Hepatocyte (in vitro differentiated cells): ENCODE measurements around the gene SLC12A7.

Experiments
- EZH2 ChIP-seq: fragments of 200-600 bp; sonication (generic); IDR thresholded peaks from 2 replicates; pipeline ENCODE4 v1.6.1; 2016; ENCODE audit warnings: antibody characterized with exemption, mild to moderate bottlenecking, borderline replicate concordance
- TF ChIP-seq, protein P1 (sequence below): fragments of 200-600 bp; sonication (generic); IDR thresholded peaks from 2 replicates; pipeline ENCODE4 v1.5.1; 2016; ENCODE audit warnings: antibody characterized with exemption, mild to moderate bottlenecking; ENCODE audit not compliant: poor library complexity

DNA sequence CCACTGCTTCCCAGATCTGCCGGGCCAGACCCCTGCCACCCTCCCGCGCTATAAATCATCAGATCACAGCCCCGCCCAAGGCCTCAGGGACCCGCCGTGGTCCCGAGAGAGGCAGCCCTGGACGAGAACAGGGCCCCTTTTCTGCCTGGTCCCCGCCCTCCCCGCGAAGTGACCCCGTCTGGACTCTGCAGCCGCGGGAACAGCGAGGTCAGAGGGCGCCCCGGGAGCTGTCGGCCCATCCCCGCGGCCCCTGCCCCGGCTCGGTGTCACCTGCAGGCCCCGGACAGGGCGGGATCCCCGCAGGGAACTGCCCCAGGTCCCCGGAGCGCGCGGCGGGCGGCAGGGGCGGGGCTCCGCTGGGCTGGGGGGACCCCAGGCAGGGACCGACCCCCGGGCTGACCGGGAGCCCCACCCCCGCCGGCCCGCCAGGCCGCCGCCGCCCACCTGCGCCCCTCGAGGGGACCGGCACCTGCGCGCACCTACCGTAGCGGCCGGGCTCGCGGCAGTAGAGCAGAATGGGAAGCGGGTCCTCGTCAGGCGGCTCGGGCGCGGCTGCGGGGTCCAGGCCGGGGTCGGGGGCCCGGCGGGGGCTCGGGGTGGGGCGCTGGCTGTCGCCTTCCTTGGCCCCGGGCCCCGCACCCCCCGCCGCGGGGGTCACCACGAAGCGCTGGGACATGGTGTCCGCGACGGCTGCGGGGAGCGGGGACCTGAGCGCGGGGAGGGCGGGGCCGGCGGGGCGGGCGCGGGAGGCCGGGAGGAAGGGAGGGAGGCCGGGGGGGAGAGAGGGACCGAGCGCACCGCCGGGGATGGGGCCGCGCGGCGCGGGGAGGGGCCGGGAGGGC lies 43.5 kb upstream of the SLC12A7 start:
- TF ChIP-seq, protein P1, sequence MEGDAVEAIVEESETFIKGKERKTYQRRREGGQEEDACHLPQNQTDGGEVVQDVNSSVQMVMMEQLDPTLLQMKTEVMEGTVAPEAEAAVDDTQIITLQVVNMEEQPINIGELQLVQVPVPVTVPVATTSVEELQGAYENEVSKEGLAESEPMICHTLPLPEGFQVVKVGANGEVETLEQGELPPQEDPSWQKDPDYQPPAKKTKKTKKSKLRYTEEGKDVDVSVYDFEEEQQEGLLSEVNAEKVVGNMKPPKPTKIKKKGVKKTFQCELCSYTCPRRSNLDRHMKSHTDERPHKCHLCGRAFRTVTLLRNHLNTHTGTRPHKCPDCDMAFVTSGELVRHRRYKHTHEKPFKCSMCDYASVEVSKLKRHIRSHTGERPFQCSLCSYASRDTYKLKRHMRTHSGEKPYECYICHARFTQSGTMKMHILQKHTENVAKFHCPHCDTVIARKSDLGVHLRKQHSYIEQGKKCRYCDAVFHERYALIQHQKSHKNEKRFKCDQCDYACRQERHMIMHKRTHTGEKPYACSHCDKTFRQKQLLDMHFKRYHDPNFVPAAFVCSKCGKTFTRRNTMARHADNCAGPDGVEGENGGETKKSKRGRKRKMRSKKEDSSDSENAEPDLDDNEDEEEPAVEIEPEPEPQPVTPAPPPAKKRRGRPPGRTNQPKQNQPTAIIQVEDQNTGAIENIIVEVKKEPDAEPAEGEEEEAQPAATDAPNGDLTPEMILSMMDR, result no peak
- no peak for TF ChIP-seq EZH2
